Muscle layer of duodenum (tissue), 2 donors: ENCODE results near the gene STX8.
"Not testable (repeated sequence)": the region's sequence is repeated elsewhere in the genome, so short reads cannot be mapped to it uniquely, and the experiment has no call there.

Experiments
- H3K27ac ChIP-seq: one replicate; pipeline ENCODE4 v1.7.0; 2013; ENCODE audit warnings: mild to moderate bottlenecking, low read length
- H3K27me3 ChIP-seq: one replicate; pipeline ENCODE4 v1.7.0; 2013; ENCODE audit warnings: low read depth, mild to moderate bottlenecking, control low read depth, low read length
- H3K36me3 ChIP-seq, 2 donors: one replicate each; pipeline ENCODE4 v1.7.0; 2013; ENCODE audit warnings: low read length in 2 of 2, control low read depth in 1 of 2, mild to moderate bottlenecking in 1 of 2; ENCODE audit not compliant: insufficient read depth in 2 of 2, control insufficient read depth in 1 of 2
- H3K4me1 ChIP-seq, 2 donors: one replicate each; pipeline ENCODE4 v1.7.0; 2013; ENCODE audit warnings: low read length in 2 of 2, mild to moderate bottlenecking in 2 of 2, control low read depth in 1 of 2, moderate library complexity in 1 of 2; ENCODE audit not compliant: insufficient read depth in 2 of 2, control insufficient read depth in 1 of 2
- H3K4me3 ChIP-seq, 2 donors: one replicate each; pipeline ENCODE4 v1.7.0; 2013; ENCODE audit warnings: low read length in 2 of 2, low read depth in 1 of 2, mild to moderate bottlenecking in 1 of 2
- H3K9me3 ChIP-seq, 2 donors: one replicate each; pipeline ENCODE4 v1.7.0; 2013; ENCODE audit warnings: low read length in 2 of 2, control low read depth in 1 of 2, mild to moderate bottlenecking in 1 of 2; ENCODE audit not compliant: control insufficient read depth in 1 of 2
- donor health status: healthy.

The STX8 gene

DNA sequence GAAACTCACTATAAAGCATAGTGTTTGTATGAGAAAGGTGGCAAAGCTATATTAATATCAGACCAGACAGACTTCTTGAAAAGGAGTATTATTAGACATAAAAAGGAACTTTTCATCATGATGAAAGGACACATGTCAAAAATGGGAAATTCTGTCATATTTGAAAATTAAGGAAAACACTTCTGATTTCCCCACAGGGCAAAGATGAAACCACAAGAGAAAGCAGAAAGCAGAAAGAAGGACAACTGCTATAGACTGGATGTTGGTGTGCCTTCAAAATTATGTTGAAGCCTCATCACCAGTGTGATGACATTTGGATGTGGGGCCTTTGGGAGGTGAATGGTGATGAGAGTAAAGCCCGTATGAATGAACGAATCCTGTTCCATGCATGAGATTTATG lies 193.0 kb downstream of the STX8 start:
- Histone ChIP-seq H3K36me3 (no peaks in the 10 kb centered on the region), H3K4me1 (no peaks in the 10 kb centered on the region), H3K4me3 (no peak overlapping the region), H3K27ac (no peak overlapping the region), H3K27me3 (no peaks in the 10 kb centered on the region), H3K9me3 (no peaks in the 10 kb centered on the region)

DNA sequence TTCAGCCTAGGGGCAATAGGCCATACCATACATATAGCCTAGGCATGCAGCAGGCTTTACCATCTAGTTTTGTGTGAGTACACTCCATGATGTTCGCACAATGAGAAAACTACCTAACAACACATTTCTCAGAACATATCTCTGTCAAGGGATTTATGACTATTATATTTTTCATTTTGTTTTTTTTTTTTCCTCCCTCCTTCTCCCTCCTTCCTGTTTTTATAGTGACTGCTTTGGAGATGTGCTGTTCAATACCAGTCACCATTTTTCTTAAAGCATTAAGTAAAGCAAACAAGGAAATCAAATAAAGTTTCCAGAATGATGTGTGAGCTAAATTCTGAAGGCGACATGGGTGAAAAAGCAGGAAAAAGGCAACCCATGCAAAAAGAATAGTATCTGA lies 194.6 kb downstream of the STX8 start:
- Histone ChIP-seq H3K27ac (no peak overlapping the region), H3K27me3 (no peaks in the 10 kb centered on the region), H3K4me1 (no peaks in the 10 kb centered on the region), H3K4me3 (no peak overlapping the region), H3K9me3 (no peaks in the 10 kb centered on the region), H3K36me3 (peaks cover 0 to 6% of the 10 kb centered on the region in 2 donors)

DNA sequence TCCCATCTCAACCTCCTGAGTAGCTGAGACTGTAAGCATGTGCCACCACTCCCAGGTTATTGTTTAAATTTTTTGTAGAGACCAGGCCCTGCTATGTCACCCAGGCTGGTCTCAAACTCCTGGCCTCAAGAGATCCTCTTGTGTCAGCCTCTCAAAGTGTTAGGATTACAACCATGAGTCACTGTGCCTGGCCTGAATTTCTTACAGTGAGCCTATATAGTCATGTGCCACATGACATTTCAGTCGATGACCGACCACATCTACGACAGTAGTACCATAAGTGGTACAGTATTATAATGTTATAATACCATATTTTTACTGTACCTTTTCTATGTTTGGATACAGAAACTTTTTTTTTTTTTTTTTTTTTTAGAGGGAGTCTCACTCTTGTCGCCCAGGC lies 195.3 kb downstream of the STX8 start:
- no peaks in the 10 kb centered on the region for H3K4me1 ChIP-seq
- no peak overlapping the region for H3K4me3 ChIP-seq
- H3K36me3 ChIP-seq, result peaks cover 0 to 10% of the 10 kb centered on the region in 2 donors
- H3K27me3 ChIP-seq, result no peaks in the 10 kb centered on the region
- no peaks in the 10 kb centered on the region for H3K9me3 ChIP-seq
- H3K27ac ChIP-seq, result no peak overlapping the region

DNA sequence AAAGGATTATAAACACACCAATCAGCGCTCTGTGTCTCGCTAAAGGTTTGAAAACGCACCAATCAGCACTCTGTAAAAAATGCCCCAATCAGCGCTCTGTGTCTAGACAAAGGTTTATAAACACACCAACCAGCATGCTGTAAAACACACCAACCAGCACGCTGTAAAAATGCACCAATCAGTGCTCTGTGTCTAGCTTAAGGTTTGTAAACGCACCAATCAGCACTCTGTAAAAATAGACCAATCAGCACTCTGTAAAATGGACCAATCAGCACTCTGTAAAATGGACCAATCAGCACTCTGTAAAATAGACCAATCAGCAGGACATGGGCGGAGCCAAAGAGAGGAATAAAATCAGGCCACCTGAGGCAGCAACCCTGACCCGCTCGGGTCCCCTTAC lies 199.4 kb downstream of the STX8 start:
- H3K9me3 ChIP-seq, H3K27ac ChIP-seq, H3K27me3 ChIP-seq: not testable (repeated sequence)

DNA sequence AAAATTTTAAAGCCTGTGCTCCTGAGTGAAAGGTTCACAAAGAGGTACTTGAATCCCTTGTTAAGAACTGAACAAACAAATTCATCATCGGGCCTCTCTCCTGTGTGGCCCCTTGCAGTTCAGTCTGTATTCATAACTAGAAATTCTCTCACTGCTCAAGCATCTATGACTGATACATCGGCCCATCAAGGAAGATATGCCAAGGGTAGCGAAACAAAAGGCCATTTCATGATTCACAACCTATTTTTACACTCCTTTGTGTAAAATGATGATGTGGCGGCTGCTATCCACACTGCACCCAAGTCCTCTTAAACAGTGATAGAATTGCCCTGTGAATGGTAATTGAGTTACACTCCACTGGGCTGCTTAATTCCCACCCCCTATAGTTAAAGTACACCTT lies 204.6 kb downstream of the STX8 start:
- Histone ChIP-seq H3K4me1 (peaks cover 0 to 11% of the 10 kb centered on the region in 2 donors), H3K36me3 (peaks cover 0 to 4% of the 10 kb centered on the region in 2 donors), H3K27me3 (no peaks in the 10 kb centered on the region), H3K4me3 (no peak overlapping the region), H3K9me3 (no peaks in the 10 kb centered on the region), H3K27ac (no peak overlapping the region)

More for the DNA sequence above, 199.4 kb downstream of the STX8 start:
- H3K36me3 ChIP-seq, result peaks cover 0 to 10% of the 10 kb centered on the region in 2 donors
- not testable (repeated sequence) for H3K4me1 ChIP-seq, H3K4me3 ChIP-seq

DNA sequence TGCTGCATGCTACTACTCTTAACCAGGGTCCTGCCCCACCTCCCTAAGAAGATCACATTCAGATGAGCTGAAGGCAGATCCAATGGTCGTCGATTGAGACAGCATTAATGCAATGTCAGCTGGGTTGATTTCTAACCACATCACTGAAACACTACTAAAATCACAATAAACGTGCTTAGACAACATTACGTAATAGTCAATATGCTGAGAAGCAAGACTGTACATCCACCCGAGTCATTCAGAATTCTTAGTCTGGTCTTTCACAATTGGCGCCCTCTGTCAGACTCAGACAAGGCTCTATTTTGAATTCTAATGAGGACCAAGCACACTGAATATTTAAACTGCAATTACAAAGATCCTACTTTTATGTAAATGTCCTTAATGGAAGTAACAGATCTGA lies 205.2 kb downstream of the STX8 start:
- Histone ChIP-seq H3K4me1 (peaks cover 0 to 11% of the 10 kb centered on the region in 2 donors), H3K36me3 (no peaks in the 10 kb centered on the region), H3K4me3 (no peak overlapping the region), H3K27ac (no peak overlapping the region), H3K27me3 (no peaks in the 10 kb centered on the region), H3K9me3 (no peaks in the 10 kb centered on the region)

DNA sequence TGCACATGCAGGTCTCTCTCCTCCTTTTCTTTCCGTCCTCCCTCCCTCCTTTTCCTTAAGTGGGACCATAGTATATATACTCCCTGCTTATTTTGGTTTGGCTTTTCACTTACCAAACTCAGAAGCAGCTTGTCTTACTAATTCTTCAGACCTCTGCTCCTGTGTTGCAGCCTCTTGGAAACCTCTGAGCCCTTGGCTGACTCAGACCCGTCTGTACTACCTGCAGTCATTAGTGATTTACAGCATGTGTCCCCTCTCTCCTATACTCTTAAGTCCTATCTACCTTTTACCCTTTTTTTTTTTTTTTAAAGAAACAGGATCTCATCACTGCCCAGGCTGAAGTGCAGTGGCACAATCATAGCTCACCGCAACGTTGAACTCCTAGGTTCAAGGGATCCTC lies 207.0 kb downstream of the STX8 start:
- no peaks in the 10 kb centered on the region for H3K9me3 ChIP-seq
- H3K27ac ChIP-seq, result no peak overlapping the region
- H3K4me3 ChIP-seq, result no peak overlapping the region
- H3K4me1 ChIP-seq, result peaks cover 0 to 11% of the 10 kb centered on the region in 2 donors
- H3K27me3 ChIP-seq, result no peaks in the 10 kb centered on the region
- H3K36me3 ChIP-seq, result no peaks in the 10 kb centered on the region

DNA sequence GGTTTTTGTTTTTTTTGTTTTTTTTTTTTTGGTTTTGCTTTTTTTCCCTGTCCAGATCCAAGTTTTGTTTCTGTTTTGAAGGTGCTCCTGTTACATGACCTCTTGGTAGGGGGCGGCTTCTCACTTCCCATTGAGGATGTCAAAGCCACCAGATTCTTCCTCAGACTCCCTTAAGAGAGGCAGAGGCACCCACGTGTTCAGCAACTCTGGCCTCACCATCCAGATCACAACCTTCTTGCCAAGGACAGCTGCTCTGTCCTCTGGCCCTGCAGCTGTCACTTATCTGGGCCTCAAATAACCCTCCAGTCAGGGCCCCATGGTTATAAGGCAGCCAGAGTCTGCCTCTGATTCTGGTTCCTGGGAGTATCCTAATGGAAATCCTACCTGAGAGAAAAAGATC lies 208.5 kb downstream of the STX8 start:
- no peak overlapping the region for H3K4me3 ChIP-seq
- H3K9me3 ChIP-seq, result no peaks in the 10 kb centered on the region
- peaks cover 0 to 11% of the 10 kb centered on the region in 2 donors for H3K4me1 ChIP-seq
- no peaks in the 10 kb centered on the region for H3K36me3 ChIP-seq
- no peaks in the 10 kb centered on the region for H3K27me3 ChIP-seq
- H3K27ac ChIP-seq, result no peak overlapping the region

DNA sequence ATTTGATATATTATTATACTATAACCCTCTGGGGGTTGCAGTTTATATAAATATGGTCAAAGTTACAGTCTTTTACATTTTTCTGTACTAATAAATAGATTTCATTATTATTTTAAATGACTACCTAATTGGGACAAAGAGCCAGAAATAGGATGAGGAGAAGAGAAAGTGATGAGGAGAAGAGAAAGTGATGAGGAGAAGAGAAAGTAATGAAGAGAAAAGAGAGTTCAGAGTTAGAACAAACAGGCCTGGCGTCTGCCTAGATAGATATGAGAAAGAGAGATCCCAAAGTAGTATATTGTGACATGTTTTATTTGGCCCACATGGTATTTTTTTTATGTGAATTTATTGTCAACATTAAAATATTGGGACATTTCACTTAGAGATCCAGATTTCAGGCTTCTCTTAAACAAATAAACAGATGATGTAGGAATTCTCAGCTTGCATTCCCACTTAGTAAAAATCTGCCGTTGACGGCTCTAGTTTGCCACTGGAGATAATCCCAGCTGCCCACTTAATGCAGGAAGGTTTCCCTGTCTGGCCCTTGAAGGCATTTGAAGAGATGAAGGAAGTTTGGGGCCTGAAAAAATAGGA lies 210.7 kb downstream of the STX8 start:
- no peak overlapping the region for H3K27ac ChIP-seq
- H3K9me3 ChIP-seq, result no peaks in the 10 kb centered on the region
- H3K36me3 ChIP-seq, result no peaks in the 10 kb centered on the region
- no peak overlapping the region for H3K4me3 ChIP-seq
- H3K4me1 ChIP-seq, result no peaks in the 10 kb centered on the region
- H3K27me3 ChIP-seq, result no peaks in the 10 kb centered on the region

DNA sequence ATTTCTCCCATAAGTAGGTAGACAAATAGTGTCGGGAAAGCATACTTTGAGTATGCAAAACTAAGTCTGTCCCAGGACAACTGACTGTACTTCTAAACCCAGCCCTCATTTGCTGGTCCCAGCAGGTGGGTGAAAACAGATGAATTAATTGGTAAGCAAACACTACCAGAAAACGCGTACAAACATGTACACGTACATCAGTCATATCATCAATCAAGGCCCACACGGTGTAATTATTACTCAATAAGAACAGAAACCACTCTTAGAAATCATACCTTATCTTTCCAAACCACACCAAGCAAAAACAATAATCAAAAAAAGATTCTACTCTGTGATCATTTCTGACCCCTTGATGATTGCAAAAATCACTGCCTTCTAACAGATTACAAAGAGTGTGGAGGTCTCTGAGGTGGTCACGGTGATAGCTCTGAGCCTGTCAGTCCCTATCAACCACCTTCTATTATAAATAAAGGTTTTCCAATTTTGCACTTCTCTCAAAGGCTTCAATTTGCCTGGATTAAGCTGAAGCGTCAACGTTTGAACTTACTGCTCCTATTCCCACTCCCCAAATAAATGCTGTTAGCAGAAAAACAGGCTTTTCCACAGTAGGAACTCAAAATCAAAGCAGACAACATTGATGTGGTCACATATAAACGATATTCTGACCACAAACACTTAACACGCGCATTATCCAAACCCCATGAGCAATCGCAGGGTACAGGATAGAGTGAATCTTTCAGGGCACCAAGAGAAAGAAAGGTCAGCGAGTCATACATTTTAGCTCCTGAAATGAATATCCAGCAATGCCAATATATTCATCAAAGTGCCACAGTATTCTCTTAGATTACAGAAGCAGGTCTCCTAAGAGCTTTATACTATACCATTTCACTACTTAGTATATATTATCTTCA lies 211.9 kb downstream of the STX8 start:
- H3K27me3 ChIP-seq, result no peaks in the 10 kb centered on the region
- H3K9me3 ChIP-seq, result no peaks in the 10 kb centered on the region
- H3K4me1 ChIP-seq, result no peaks in the 10 kb centered on the region
- no peak overlapping the region for H3K27ac ChIP-seq
- H3K36me3 ChIP-seq, result no peaks in the 10 kb centered on the region
- H3K4me3 ChIP-seq, result no peak overlapping the region

DNA sequence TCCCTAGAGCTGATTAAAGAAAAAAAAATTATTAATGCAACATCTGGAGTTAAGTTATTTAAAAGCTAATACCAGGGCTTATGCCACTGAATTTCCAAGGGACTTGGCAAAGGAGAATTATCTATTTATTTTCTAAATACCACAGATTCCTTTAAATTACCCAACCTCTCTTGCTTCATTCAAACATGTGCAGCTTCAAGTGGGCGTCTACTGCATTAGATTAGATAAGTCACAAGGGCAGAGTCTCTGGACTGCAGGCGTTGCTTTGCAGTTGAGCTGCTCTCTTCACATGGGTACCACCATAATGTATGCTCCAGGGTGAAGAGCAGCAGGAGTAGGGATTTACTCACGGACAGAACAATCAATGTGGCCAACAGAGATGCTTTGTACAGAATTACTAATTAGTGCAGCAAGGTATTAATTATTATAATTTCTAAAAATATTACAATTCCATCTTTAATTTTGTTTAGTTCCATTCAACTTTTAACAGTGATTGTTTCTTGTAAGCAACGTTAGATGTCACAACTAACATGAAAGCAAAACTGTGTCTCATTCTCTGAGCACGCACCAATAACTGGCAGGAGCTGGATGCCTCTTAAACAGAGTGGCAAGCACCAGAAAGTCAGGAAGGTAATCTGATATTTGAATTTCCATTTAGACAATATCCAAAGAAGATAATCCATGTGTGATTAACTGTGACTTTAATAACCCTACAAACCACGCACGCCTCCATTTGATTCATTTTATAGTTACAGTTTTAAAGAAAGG lies 214.2 kb downstream of the STX8 start:
- Histone ChIP-seq H3K9me3 (no peaks in the 10 kb centered on the region), H3K27ac (no peak overlapping the region), H3K27me3 (no peaks in the 10 kb centered on the region), H3K4me3 (no peak overlapping the region), H3K36me3 (no peaks in the 10 kb centered on the region), H3K4me1 (no peaks in the 10 kb centered on the region)
